ENCODE measurements around the gene PCK1. TPM values are rescaled to one million over a fixed set of nuclear protein-coding genes. Genes with fewer than 3 reads are reported as not detected.

PCK1 gene
- total and polyA plus RNA-seq, 2 of the 13 experiments (the other 11 are each of a cell fraction or from before 2014, with no cell fraction given): 6.5 to 12.6 TPM

DNA sequence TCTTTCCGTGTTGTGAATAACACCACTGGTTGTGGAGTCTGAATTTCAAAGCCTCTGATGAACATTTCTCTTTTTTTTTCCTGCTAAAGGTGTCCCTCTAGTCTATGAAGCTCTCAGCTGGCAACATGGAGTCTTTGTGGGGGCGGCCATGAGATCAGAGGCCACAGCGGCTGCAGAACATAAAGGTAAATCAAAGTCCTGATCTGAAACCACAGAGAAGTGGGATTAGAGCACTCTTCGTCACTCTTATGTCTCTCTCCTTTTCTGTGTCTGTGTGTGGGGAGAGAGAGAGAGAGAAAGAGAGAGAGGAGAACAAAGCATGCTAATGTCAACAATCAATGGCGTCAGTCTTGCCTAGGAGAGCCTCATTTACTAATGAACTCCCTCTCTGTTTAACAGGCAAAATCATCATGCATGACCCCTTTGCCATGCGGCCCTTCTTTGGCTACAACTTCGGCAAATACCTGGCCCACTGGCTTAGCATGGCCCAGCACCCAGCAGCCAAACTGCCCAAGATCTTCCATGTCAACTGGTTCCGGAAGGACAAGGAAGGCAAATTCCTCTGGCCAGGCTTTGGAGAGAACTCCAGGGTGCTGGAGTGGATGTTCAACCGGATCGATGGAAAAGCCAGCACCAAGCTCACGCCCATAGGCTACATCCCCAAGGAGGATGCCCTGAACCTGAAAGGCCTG, 4.2 kb downstream of the PCK1 start (continued):
- TF ChIP-seq SKI (IDR thresholded peaks at IDR 0.05; ENCODE audit: partially characterized antibody) (no peak), CREB1 (IDR thresholded peaks at IDR 0.05) (no peak), CREB1 (CRISPR knock-in tag; IDR thresholded peaks at IDR 0.05) (no peak), SIN3A (IDR thresholded peaks at IDR 0.05; ENCODE audit: borderline replicate concordance, low read depth, low read length) (peak; percentile 18; the same call in 1 of the 2 replicates), POLR2A (IDR thresholded peaks at IDR 0.05; ENCODE audit: insufficient read depth in 1 of 2, low read depth in 2 of 2, low read length in 2 of 2) (peak in 1 of 2 experiments; percentile 56; a peak in 2 of 4 replicates), SUZ12 (IDR thresholded peaks at IDR 0.05; ENCODE audit: low read depth, low read length) (no peak), POLR2AphosphoS5 (IDR thresholded peaks at IDR 0.05; ENCODE audit: low read depth, low read length) (0 out of 2 replicates have a peak, but pooled peaks have one; percentile 36), POLR2AphosphoS2 (IDR thresholded peaks at IDR 0.05; ENCODE audit: low read depth, low read length) (peak; percentile 40), GABPA (IDR thresholded peaks at IDR 0.05; ENCODE audit: low read depth, low read length) (no peak), GABPA (CRISPR knock-in tag; IDR thresholded peaks at IDR 0.05; ENCODE audit: low read depth) (0 out of 2 replicates have a peak, but pooled peaks have one; percentile 16), DNMT1 (CRISPR knock-in tag; IDR thresholded peaks at IDR 0.05) (0 out of 2 replicates have a peak, but pooled peaks have one; percentile 25)
- TF ChIP-seq, protein P1, sequence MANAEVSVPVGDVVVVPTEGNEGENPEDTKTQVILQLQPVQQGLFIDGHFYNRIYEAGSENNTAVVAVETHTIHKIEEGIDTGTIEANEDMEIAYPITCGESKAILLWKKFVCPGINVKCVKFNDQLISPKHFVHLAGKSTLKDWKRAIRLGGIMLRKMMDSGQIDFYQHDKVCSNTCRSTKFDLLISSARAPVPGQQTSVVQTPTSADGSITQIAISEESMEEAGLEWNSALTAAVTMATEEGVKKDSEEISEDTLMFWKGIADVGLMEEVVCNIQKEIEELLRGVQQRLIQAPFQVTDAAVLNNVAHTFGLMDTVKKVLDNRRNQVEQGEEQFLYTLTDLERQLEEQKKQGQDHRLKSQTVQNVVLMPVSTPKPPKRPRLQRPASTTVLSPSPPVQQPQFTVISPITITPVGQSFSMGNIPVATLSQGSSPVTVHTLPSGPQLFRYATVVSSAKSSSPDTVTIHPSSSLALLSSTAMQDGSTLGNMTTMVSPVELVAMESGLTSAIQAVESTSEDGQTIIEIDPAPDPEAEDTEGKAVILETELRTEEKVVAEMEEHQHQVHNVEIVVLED (CRISPR knock-in tag; IDR thresholded peaks at IDR 0.05; ENCODE audit: borderline replicate concordance): no peak

DNA sequence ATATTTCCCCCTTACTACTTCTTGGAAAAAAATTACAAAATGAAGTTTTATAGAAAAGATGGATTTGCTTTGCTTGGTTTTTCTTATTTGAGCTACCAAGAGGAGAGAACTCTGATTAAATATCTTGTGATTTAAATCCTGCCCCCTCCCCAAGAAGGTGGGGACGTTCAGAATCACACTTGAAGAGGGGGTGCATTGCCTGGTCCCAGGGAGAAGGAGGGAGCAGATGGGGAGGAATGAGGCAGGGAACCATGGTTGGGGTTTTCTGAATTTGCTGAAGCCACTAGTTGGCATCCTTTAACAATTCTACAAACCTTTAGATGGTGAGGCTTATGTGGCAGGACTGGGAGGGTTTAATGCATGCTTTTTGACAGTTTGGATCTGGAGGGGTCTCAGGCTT, 5.5 kb downstream of the PCK1 start:
- peaks cover 10% of the 10 kb centered on the region for H3K79me2 ChIP-seq (ENCODE audit: insufficient read depth, low read length)
- 43% methylated on average over 1 of the region's 1 CpG for WGBS (ENCODE audit: low lambda C conversion rate)
- H3K9me3 ChIP-seq (ENCODE audit: low read length): no peaks in the 10 kb centered on the region
- no peak overlapping the region for H3K9ac ChIP-seq (ENCODE audit: insufficient read depth, low read depth, low read length)
- H3K4me1 ChIP-seq (ENCODE audit: insufficient read depth, low read length): peaks cover 91% of the 10 kb centered on the region
- intact Hi-C loops (cut with micrococcal nuclease; ENCODE audit: unreplicated experiment) (no loop called here), in situ Hi-C loops (cut with HindIII; ENCODE audit: extremely low pct_ligation_motif_present, low pct_unique_long_range_greater_than_20kb) (no loop called here)
- POLR2A ChIA-PET: interaction anchor here (1.3 to 4.9 kb wide), 2 partner anchors 12 to 39 kb away, joined by 3 to 26 read pairs; no protein-coding TSS in a partner anchor
- H3K27ac ChIP-seq (ENCODE audit: extremely low read length, insufficient read depth, low read length): no peak overlapping the region
- BruUV-seq (replicated peaks): no TSS peak
- DNase-seq (ENCODE audit: low spot score) (no peak), ATAC-seq (no peak), FAIRE-seq (no peak)
- CTCF ChIA-PET (ENCODE audit: low intra/inter-chr PET ratio, low total read pairs): no interaction called here
- H3K36me3 ChIP-seq (replicated peaks in 1 of 2; ENCODE audit: control insufficient read depth in 1 of 2, insufficient read depth in 2 of 2, low read length in 2 of 2): peaks cover 0 to 22% of the 10 kb centered on the region in 2 experiments; a peak in 2 of 5 replicates
- no peaks in the 10 kb centered on the region; the same call in 1 of the 2 replicates for H4K20me1 ChIP-seq (ENCODE audit: insufficient read depth, low read length)
- H3K4me2 ChIP-seq (ENCODE audit: low read depth, low read length): no peak overlapping the region
- peaks cover 0 to 4% of the 10 kb centered on the region in 2 experiments; a peak in 3 of 5 replicates for H3K27me3 ChIP-seq (ENCODE audit: control insufficient read depth in 1 of 2, insufficient read depth in 2 of 2, low read length in 2 of 2)
- H3K4me3 ChIP-seq (replicated peaks in 1 of 3; ENCODE audit: insufficient read depth in 1 of 3, low read depth in 2 of 3, low read length in 3 of 3): no peak overlapping the region
- no peak overlapping the region for H2AFZ ChIP-seq (ENCODE audit: low read length)
- peak; percentile 57; the same call in 1 of the 2 replicates for TF ChIP-seq POLR2AphosphoS5 (IDR thresholded peaks at IDR 0.05; ENCODE audit: low read depth, low read length)
- TF ChIP-seq, protein P2, sequence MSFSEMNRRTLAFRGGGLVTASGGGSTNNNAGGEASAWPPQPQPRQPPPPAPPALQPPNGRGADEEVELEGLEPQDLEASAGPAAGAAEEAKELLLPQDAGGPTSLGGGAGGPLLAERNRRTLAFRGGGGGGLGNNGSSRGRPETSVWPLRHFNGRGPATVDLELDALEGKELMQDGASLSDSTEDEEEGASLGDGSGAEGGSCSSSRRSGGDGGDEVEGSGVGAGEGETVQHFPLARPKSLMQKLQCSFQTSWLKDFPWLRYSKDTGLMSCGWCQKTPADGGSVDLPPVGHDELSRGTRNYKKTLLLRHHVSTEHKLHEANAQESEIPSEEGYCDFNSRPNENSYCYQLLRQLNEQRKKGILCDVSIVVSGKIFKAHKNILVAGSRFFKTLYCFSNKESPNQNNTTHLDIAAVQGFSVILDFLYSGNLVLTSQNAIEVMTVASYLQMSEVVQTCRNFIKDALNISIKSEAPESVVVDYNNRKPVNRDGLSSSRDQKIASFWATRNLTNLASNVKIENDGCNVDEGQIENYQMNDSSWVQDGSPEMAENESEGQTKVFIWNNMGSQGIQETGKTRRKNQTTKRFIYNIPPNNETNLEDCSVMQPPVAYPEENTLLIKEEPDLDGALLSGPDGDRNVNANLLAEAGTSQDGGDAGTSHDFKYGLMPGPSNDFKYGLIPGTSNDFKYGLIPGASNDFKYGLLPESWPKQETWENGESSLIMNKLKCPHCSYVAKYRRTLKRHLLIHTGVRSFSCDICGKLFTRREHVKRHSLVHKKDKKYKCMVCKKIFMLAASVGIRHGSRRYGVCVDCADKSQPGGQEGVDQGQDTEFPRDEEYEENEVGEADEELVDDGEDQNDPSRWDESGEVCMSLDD (CRISPR knock-in tag; IDR thresholded peaks at IDR 0.05; ENCODE audit: borderline replicate concordance): no peak
- TF ChIP-seq GABPA (IDR thresholded peaks at IDR 0.05; ENCODE audit: low read depth, low read length): no peak
- TF ChIP-seq GABPA (CRISPR knock-in tag; IDR thresholded peaks at IDR 0.05; ENCODE audit: low read depth): 0 out of 2 replicates have a peak, but pooled peaks have one; percentile 4
- peak; percentile 10; the same call in 1 of the 2 replicates for TF ChIP-seq SSRP1 (CRISPR knock-in tag; IDR thresholded peaks at IDR 0.05)
- no peak for TF ChIP-seq ARID3A (IDR thresholded peaks at IDR 0.05; ENCODE audit: low read depth, low read length)
